Measurements from ENCODE around the gene F7.

Gene F7

GRCh38 chr13:113162783-113163685 is 57.4 kb downstream of the F7 start:
- DNase-seq (ENCODE audit: low read depth) = no peak
- no peak overlapping the region for H3K4me3 ChIP-seq (ENCODE audit: low read depth, low read length)

GRCh38 chr13:113164492-113164891 is 58.9 kb downstream of the F7 start:
- no peak overlapping the region for H3K4me3 ChIP-seq (ENCODE audit: low read depth, low read length)
- TF ChIP-seq CTCF (IDR thresholded peaks at IDR 0.05; ENCODE audit: insufficient read depth, low read depth, low read length, missing control alignments) = no peak
- no peak for DNase-seq (ENCODE audit: low read depth)

More at GRCh38 chr13:113162783-113163685, 57.4 kb downstream of the F7 start:
- TF ChIP-seq CTCF (IDR thresholded peaks at IDR 0.05; ENCODE audit: insufficient read depth, low read depth, low read length, missing control alignments) = no peak

- DNase-seq (ENCODE audit: low read depth) = no peak
- H3K4me3 ChIP-seq (ENCODE audit: low read depth, low read length) = no peak overlapping the region
- TF ChIP-seq CTCF (IDR thresholded peaks at IDR 0.05; ENCODE audit: insufficient read depth, low read depth, low read length, missing control alignments) = no peak
Measured at GRCh38 chr13:113166266-113166665, 60.7 kb downstream of the F7 start.

- DNase-seq (ENCODE audit: low read depth) = no peak
- no peak overlapping the region for H3K4me3 ChIP-seq (ENCODE audit: low read depth, low read length)
- TF ChIP-seq CTCF (IDR thresholded peaks at IDR 0.05; ENCODE audit: insufficient read depth, low read depth, low read length, missing control alignments) = no peak
Measured at GRCh38 chr13:113166681-113167080, 61.1 kb downstream of the F7 start.

- no peak for TF ChIP-seq CTCF (IDR thresholded peaks at IDR 0.05; ENCODE audit: insufficient read depth, low read depth, low read length, missing control alignments)
- no peak for DNase-seq (ENCODE audit: low read depth)
- H3K4me3 ChIP-seq (ENCODE audit: low read depth, low read length) = no peak overlapping the region
Measured at GRCh38 chr13:113167155-113167554, 61.6 kb downstream of the F7 start.

- no peak for DNase-seq (ENCODE audit: low read depth)
- TF ChIP-seq CTCF (IDR thresholded peaks at IDR 0.05; ENCODE audit: insufficient read depth, low read depth, low read length, missing control alignments) = no peak
- H3K4me3 ChIP-seq (ENCODE audit: low read depth, low read length) = no peak overlapping the region
Measured at GRCh38 chr13:113167575-113167974, 62.0 kb downstream of the F7 start.

Data from GM12865 (cell line).